Effector CD8-positive, alpha-beta T cell (primary cell): ENCODE measurements around the gene TAP2.
A peak's percentile ranks its signal among the peaks of the same experiment; 100 is the strongest.
"Not testable (repeated sequence)": the region's sequence is repeated elsewhere in the genome, so short reads cannot be mapped to it uniquely, and the experiment has no call there.

Source experiments
- DNase-seq: peaks from one replicate; lab custom pipeline; 2025; lab: John Stamatoyannopoulos, UW
- total RNA-seq, 4 experiments: gene quantifications; one replicate each; lab custom pipeline; 2026; lab: John Stamatoyannopoulos, UW

The TAP2 gene
- total RNA-seq = 82.5 to 117 (median 108) reads per million in 4 experiments

GRCh38 chr6:32838114-32838958, at the start of gene TAP2:
Gene TAP2, minus strand, starts transcription at chr6:32838739. Its CDS starts 506 bp downstream, at chr6:32838233.
- DNase-seq = peak; percentile 95

GRCh38 chr6:32887616-32888015, 49.1 kb upstream of the TAP2 start:
- DNase-seq = no peak

GRCh38 chr6:32886681-32887383, 48.3 kb upstream of the TAP2 start:
- DNase-seq = no peak

GRCh38 chr6:32885698-32886286, 47.3 kb upstream of the TAP2 start:
- DNase-seq = no peak

GRCh38 chr6:32883789-32884188, 45.2 kb upstream of the TAP2 start:
- DNase-seq = no peak

- no peak for DNase-seq
These were observed 44.3 kb upstream of the TAP2 start for GRCh38 chr6:32882879-32883250.

- not testable (repeated sequence) for DNase-seq
These were observed 42.4 kb upstream of the TAP2 start for GRCh38 chr6:32880962-32881361.

- DNase-seq = no peak
These were observed 41.2 kb upstream of the TAP2 start for GRCh38 chr6:32879691-32880090.

- DNase-seq = no peak
These were observed 38.1 kb upstream of the TAP2 start for GRCh38 chr6:32876603-32877002.

GRCh38 chr6:32873947-32874346, 35.4 kb upstream of the TAP2 start:
- not testable (repeated sequence) for DNase-seq

- peak; percentile 86 for DNase-seq
These were observed 29.8 kb upstream of the TAP2 start for GRCh38 chr6:32868257-32868788.

- no peak for DNase-seq
These were observed 29.2 kb upstream of the TAP2 start for GRCh38 chr6:32867554-32868256.

- DNase-seq = no peak
These were observed 28.5 kb upstream of the TAP2 start for GRCh38 chr6:32867022-32867477.

- no peak for DNase-seq
These were observed 27.3 kb upstream of the TAP2 start for GRCh38 chr6:32865724-32866443.

- no peak for DNase-seq
These were observed 24.2 kb upstream of the TAP2 start for GRCh38 chr6:32862725-32863124.

GRCh38 chr6:32860674-32861073, 22.1 kb upstream of the TAP2 start:
- no peak for DNase-seq

GRCh38 chr6:32858194-32858593, 19.7 kb upstream of the TAP2 start:
- no peak for DNase-seq

GRCh38 chr6:32857156-32857891, 18.8 kb upstream of the TAP2 start:
- no peak for DNase-seq

- no peak for DNase-seq
These were observed 17.1 kb upstream of the TAP2 start for GRCh38 chr6:32855467-32856174.
